Heart left ventricle (tissue), 16 donors: Measurements from ENCODE around the gene PGC. TPM values are rescaled to one million over a fixed set of nuclear protein-coding genes. Genes with fewer than 3 reads are reported as not detected.
A peak's percentile ranks its signal among the peaks of the same experiment; 100 is the strongest.

Source experiments
- ATAC-seq, 4 donors: fragments of 200-7000 bp; cut with Tn5 transposase; one replicate each; pipeline ENCODE4 v1.9.1; 2020 to 2022; ENCODE audit warnings: moderate library complexity in 4 of 4, mild to moderate bottlenecking in 3 of 4, moderate number of reproducible peaks in 1 of 4
- DNase-seq, 5 donors: peaks; one replicate each; pipeline ENCODE4 v3.0.0-alpha.2; 2020
- H3K27ac ChIP-seq, 12 donors: fragments of 200-600 bp; sonication (generic) in 4 of 12; one replicate each; pipeline versions ENCODE4 v1.5.0 to v1.8.0; 2016 to 2022; ENCODE audit warnings: mild to moderate bottlenecking in 2 of 12
- H3K27me3 ChIP-seq, 9 donors: fragments of 200-600 bp; sonication (generic) in 2 of 9; one replicate each; pipeline versions ENCODE4 v1.5.1 to v1.8.0; 2016 to 2022; ENCODE audit warnings: mild to moderate bottlenecking in 3 of 9
- H3K36me3 ChIP-seq, 9 donors: fragments of 200-600 bp; sonication (generic) in 2 of 9; one replicate each; pipeline versions ENCODE4 v1.5.0 to v1.8.0; 2018 to 2022; ENCODE audit warnings: mild to moderate bottlenecking in 2 of 9
- H3K4me1 ChIP-seq, 12 donors: fragments of 200-600 bp; sonication (generic) in 4 of 12; one replicate each; pipeline versions ENCODE4 v1.5.0 to v1.8.0; 2016 to 2022; ENCODE audit warnings: mild to moderate bottlenecking in 3 of 12
- H3K4me3 ChIP-seq, 12 donors: fragments of 200-600 bp; sonication (generic) in 4 of 12; one replicate each; pipeline versions ENCODE4 v1.5.0 to v1.8.0; 2017 to 2022; ENCODE audit warnings: mild to moderate bottlenecking in 9 of 12, moderate library complexity in 4 of 12
- H3K9me3 ChIP-seq, 12 donors: fragments of 200-600 bp; sonication (generic) in 4 of 12; one replicate each; pipeline versions ENCODE4 v1.5.0 to v1.8.0; 2016 to 2022; ENCODE audit warnings: mild to moderate bottlenecking in 1 of 12
- POLR2A ChIP-seq, 2 donors: fragments of 450-650 bp; IDR thresholded peaks; one replicate each; pipeline ENCODE4 v1.6.1; 2017; ENCODE audit warnings: antibody characterized with exemption in 2 of 2, mild to moderate bottlenecking in 2 of 2, moderate library complexity in 2 of 2
- WGBS, 4 donors: extraction: QIAGEN DNeasy Blood & Tissue Kit in 2 of 4; methylation state at CpG; one replicate each; pipeline versions ENCODE4 v1.1.5 to v1.1.7; 2013 to 2018; 5-methylcytosine and 5-hydroxymethylcytosine counted together
- intact Hi-C, 10 donors: fragments of 100-400 bp; cut with DNase I; formaldehyde crosslinking; loops; one replicate each; pipeline versions ENCODE4 v1.11.1 to v1.14.2; 2022
- polyA plus RNA-seq, 2 donors: library from polyadenylated mRNA; stranded (reverse); fragments of 200-250 nt; gene quantifications; one replicate each; pipeline ENCODE4 v1.2.3, GENCODE V29; 2013
- total RNA-seq, 9 donors: library from RNA; depleted of rRNA in 2 of 9; stranded (reverse); fragments of >200 nt in 2 of 9; fragmentation: NEBNext Ultra II Directional in 3 of 9; extraction: Animal tissue kit (Norgen Biotek cat#: 25700) in 3 of 9; gene quantifications; one replicate each; pipeline versions ENCODE4 v1.1.0 to v1.2.4, GENCODE V29; 2016 to 2023
- TF ChIP-seq, protein P1 (sequence below), 12 donors: fragments of 200-600 bp; sonication (generic) in 4 of 12; IDR thresholded peaks; one replicate each; pipeline versions ENCODE4 v1.5.0 to v1.8.0; 2018 to 2022; ENCODE audit warnings: antibody characterized with exemption in 12 of 12, mild to moderate bottlenecking in 5 of 12
- donor health status: ischemic (EF 13 %, LVEDD 7.1; RV severe dilation, severe dysfunction).
- donor health status: healthy with polysubstance abuse.
- donor health status: DM: no; HTN: yes; CAD: no.
- donor health status: DM: no; HTN: no; CAD: no.
- donor health status: ischemic (EF 25% LVEDD 6.9; RV normal size, moderate dysfunction).
- donor health status: ischemic (EF 25% LVEDD 5.7; RV mildly dilated, moderate dysfunction).
- donor health status: healthy.
- donor health status: DM: yes; HTN: yes; CAD: no.
- donor health status: ischemic (EF 35%, LVEDD 5.7; RV mildly dilated, moderate dysfunction).
- donor health status: nonischemic (EF 11% LVEDD 7.7; RV severe dilation, severe dysfunction).
- donor health status: DM: yes; HTN: yes; CAD: no.
- donor health status: PGD.
- donor health status: ischemic (EF 29% LVEDD 5.4; RV normal size, mild dysfunction).
- donor health status: nonischemic (EF 23%, LVEDD 6.1; RV moderate dilation, normal function).

The PGC gene
- total and polyA plus RNA-seq, 11 donors, result 1.1 TPM; not detected in 10

DNA sequence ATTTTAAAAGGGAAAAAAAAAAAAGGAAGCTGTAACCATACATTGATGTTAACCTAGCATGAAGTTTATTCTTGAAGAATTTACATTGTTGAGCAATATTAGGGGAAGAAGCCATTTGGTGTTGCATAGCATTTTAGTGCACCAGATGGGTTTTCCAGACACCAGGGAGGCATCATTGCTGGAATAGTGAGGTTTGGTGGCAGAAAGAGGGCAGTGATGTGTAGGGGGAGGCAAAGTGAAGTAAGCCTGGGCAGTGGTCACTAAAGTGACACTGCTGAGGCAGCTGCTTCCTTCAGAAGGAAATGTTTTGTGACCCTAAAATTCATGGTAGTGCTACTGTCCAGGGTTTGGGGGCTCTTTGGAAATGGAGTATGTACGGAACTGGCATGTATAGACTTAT is 42.8 kb upstream of the PGC start:
- H3K27ac ChIP-seq, result no peak overlapping the region
- no peak for ATAC-seq
- no peaks in the 10 kb centered on the region for H3K9me3 ChIP-seq
- peaks cover 0 to 65% (median 43%) of the 10 kb centered on the region in 9 donors for H3K36me3 ChIP-seq
- TF ChIP-seq, protein P1, sequence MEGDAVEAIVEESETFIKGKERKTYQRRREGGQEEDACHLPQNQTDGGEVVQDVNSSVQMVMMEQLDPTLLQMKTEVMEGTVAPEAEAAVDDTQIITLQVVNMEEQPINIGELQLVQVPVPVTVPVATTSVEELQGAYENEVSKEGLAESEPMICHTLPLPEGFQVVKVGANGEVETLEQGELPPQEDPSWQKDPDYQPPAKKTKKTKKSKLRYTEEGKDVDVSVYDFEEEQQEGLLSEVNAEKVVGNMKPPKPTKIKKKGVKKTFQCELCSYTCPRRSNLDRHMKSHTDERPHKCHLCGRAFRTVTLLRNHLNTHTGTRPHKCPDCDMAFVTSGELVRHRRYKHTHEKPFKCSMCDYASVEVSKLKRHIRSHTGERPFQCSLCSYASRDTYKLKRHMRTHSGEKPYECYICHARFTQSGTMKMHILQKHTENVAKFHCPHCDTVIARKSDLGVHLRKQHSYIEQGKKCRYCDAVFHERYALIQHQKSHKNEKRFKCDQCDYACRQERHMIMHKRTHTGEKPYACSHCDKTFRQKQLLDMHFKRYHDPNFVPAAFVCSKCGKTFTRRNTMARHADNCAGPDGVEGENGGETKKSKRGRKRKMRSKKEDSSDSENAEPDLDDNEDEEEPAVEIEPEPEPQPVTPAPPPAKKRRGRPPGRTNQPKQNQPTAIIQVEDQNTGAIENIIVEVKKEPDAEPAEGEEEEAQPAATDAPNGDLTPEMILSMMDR (IDR thresholded peaks at IDR 0.05), result no peak
- TF ChIP-seq POLR2A (IDR thresholded peaks at IDR 0.05), result no peak
- no peak for DNase-seq
- 96 to 98% (median 98%) methylated on average over 1 of the region's 1 CpG for WGBS, 4 donors
- H3K4me3 ChIP-seq, result no peak overlapping the region
- no peaks in the 10 kb centered on the region for H3K27me3 ChIP-seq
- H3K4me1 ChIP-seq, result peaks cover 10 to 53% (median 31%) of the 10 kb centered on the region in 12 donors
- intact Hi-C loops, result no loop called here

GRCh38 chr6:41789390-41789724 is 42.2 kb upstream of the PGC start:
- ATAC-seq (no peak), DNase-seq (no peak)
- H3K36me3 ChIP-seq, result peaks cover 0 to 61% (median 42%) of the 10 kb centered on the region in 9 donors

GRCh38 chr6:41787219-41787917 is 40.2 kb upstream of the PGC start, which contains the start of gene TOMM6:
Gene TOMM6 (plus strand): TSS chr6:41787694. CDS start chr6:41787698, 4 bp downstream.
- H3K36me3 ChIP-seq, result peaks cover 0 to 46% (median 37%) of the 10 kb centered on the region in 9 donors
- peak; percentile 96 to 98 (median 97) for DNase-seq
- intact Hi-C loops, result loop anchor here in 9 of 10 donors (1.0 to 10.0 kb wide), 14 partner anchors 83 to 777 kb away; partner anchors contain the start of genes BYSL (in 8 of the 9), MED20 (in 8 of the 9), MRPS10 (in 2 of the 9) and USP49 (in 2 of the 9)

More at GRCh38 chr6:41789390-41789724, 42.2 kb upstream of the PGC start:
- H3K27me3 ChIP-seq, result no peaks in the 10 kb centered on the region
- intact Hi-C loops, result loop anchor here in 8 of 10 donors (5.0 to 10.0 kb wide), 11 partner anchors 85 to 775 kb away; partner anchors contain the start of genes BYSL (in 3 of the 8), MED20 (in 3 of the 8), MRPS10 (in 2 of the 8) and USP49 (in 2 of the 8)
- peak overlapping the region in 1 of 12 donors; percentile 88 for H3K4me3 ChIP-seq
- 58 to 66% (median 61%) methylated on average over 3 of the region's 3 CpGs for WGBS, 4 donors
- no peaks in the 10 kb centered on the region for H3K9me3 ChIP-seq
- H3K4me1 ChIP-seq, result peaks cover 12 to 58% (median 36%) of the 10 kb centered on the region in 12 donors
- TF ChIP-seq POLR2A (IDR thresholded peaks at IDR 0.05), result no peak
- TF ChIP-seq, protein P1 (IDR thresholded peaks at IDR 0.05), result no peak
- H3K27ac ChIP-seq, result peak overlapping the region in 1 of 12 donors; percentile 3

More at GRCh38 chr6:41787219-41787917, 40.2 kb upstream of the PGC start, which contains the start of gene TOMM6:
- H3K9me3 ChIP-seq, result no peaks in the 10 kb centered on the region
- peak within 1 kb of the TSS; percentile 43 to 99 (median 88) for H3K4me3 ChIP-seq
- ATAC-seq, result peak; percentile 85 to 93 (median 86)
- peak within 1 kb of the TSS; percentile 83 to 99 (median 94) for H3K27ac ChIP-seq
- TF ChIP-seq POLR2A (IDR thresholded peaks at IDR 0.05), result peak in 1 of 2 donors; percentile 82
- TF ChIP-seq, protein P1 (IDR thresholded peaks at IDR 0.05), result peak; percentile 77 to 97 (median 90)
- H3K4me1 ChIP-seq, result peaks cover 12 to 56% (median 34%) of the 10 kb centered on the region in 12 donors
- no peaks in the 10 kb centered on the region for H3K27me3 ChIP-seq
- WGBS, 4 donors, result 0 to 1% (median 1%) methylated on average over 53 to 55 of the region's 55 CpGs
